Cardiac muscle cell (in vitro differentiated cells and primary cell): ENCODE data around the gene OBP2B. TPM values are rescaled to one million over a fixed set of nuclear protein-coding genes. Genes with fewer than 3 reads are reported as not detected.

Experiments
- DNase-seq, 2 donors: peaks; one replicate each; pipeline versions ENCODE4 v3.0.0 to v3.0.0-alpha.2; 2010 to 2017; ENCODE audit warnings: low read depth in 1 of 2, low spot score in 1 of 2
- H3K27ac ChIP-seq: fragments of 200-600 bp; sonication (generic); 2 replicates; pipeline ENCODE4 v1.5.1; 2016
- H3K27me3 ChIP-seq: fragments of 200-600 bp; sonication (generic); 2 replicates; pipeline ENCODE4 v1.6.0; 2016; ENCODE audit warnings: control low read depth
- H3K36me3 ChIP-seq: fragments of 200-600 bp; sonication (generic); 2 replicates; pipeline ENCODE4 v1.5.1; 2016; ENCODE audit warnings: control low read depth
- H3K4me1 ChIP-seq: fragments of 200-600 bp; sonication (generic); 2 replicates; pipeline ENCODE4 v1.8.1; 2017; ENCODE audit warnings: low read depth, mild to moderate bottlenecking, mixed run types
- H3K4me3 ChIP-seq: fragments of 200-600 bp; sonication (generic); 2 replicates; pipeline ENCODE4 v1.5.1; 2016; ENCODE audit warnings: mild to moderate bottlenecking
- H3K9me3 ChIP-seq: fragments of 200-600 bp; sonication (generic); 2 replicates; pipeline ENCODE4 v1.5.1; 2017; ENCODE audit warnings: low read depth, mild to moderate bottlenecking, control low read depth
- polyA plus RNA-seq: library from polyadenylated mRNA; unstranded; fragments of >200 nt; fragmentation: Nextera tagmentation; extraction: Ambion mirVana; gene quantifications from 2 replicates; pipeline ENCODE4 v1.2.1, GENCODE V29; 2016
- total RNA-seq: library from RNA; depleted of rRNA; stranded (reverse); fragments of >200 nt; gene quantifications from 2 replicates; pipeline ENCODE4 v1.2.3, GENCODE V29; 2016
- TF ChIP-seq, protein P1 (sequence below): IDR thresholded peaks from 2 replicates; pipeline ENCODE4 v1.5.1; 2012; ENCODE audit warnings: low read depth, mild to moderate bottlenecking, low read length

Gene OBP2B
- total and polyA plus RNA-seq, 2 experiments from 2014 or later: 0.35 TPM; not detected in 1

DNA sequence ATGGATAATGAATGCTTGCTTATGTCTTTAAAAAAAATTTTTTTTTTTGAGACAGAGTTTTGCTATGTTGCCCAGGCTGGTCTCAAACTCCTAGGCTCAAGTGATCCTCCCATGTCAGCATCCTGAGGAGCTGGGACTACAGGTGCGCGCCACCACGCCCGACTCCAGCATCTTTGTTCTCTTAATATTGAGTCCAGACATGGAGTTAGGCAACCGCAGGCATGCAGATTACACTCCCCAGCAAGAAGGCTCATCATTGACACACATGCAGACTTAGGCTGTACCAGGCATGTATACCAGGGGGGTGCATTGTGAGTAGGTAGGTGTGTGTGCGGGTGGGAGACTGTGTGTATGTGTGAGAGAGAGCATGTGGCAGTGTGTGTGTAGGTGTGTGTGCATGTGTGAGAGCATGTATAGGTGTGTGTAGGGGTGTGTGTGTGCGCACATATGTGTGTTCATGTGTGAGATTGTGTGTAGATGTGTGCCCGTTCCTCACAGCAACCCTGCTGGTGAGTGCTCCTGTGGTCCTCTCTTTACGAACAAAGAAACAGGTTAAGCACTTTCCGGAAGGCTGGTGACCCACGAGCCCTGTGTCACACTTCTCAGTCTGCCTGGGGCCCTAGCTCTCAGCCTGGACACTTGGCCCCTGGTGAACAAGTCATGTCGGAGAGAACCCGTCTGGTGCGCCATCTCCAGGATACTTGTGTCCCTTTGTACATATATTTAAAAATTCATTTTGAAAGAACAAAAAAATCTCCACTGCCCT is 6.2 kb downstream of the OBP2B start:
- TF ChIP-seq, protein P1, sequence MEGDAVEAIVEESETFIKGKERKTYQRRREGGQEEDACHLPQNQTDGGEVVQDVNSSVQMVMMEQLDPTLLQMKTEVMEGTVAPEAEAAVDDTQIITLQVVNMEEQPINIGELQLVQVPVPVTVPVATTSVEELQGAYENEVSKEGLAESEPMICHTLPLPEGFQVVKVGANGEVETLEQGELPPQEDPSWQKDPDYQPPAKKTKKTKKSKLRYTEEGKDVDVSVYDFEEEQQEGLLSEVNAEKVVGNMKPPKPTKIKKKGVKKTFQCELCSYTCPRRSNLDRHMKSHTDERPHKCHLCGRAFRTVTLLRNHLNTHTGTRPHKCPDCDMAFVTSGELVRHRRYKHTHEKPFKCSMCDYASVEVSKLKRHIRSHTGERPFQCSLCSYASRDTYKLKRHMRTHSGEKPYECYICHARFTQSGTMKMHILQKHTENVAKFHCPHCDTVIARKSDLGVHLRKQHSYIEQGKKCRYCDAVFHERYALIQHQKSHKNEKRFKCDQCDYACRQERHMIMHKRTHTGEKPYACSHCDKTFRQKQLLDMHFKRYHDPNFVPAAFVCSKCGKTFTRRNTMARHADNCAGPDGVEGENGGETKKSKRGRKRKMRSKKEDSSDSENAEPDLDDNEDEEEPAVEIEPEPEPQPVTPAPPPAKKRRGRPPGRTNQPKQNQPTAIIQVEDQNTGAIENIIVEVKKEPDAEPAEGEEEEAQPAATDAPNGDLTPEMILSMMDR: no peak
- Histone ChIP-seq H3K27ac (no peak overlapping the region), H3K4me1 (no peaks in the 10 kb centered on the region), H3K36me3 (no peaks in the 10 kb centered on the region), H3K9me3 (no peaks in the 10 kb centered on the region), H3K27me3 (peaks cover 34% of the 10 kb centered on the region), H3K4me3 (no peak overlapping the region)
- DNase-seq: no peak

GRCh38 chr9:133202145-133202513 is 6.9 kb downstream of the OBP2B start:
- H3K9me3 ChIP-seq: no peaks in the 10 kb centered on the region
- no peak for DNase-seq
- peaks cover 35% of the 10 kb centered on the region for H3K27me3 ChIP-seq
- H3K27ac ChIP-seq: no peak overlapping the region
- no peak overlapping the region for H3K4me3 ChIP-seq
- TF ChIP-seq, protein P1: no peak
- no peaks in the 10 kb centered on the region for H3K4me1 ChIP-seq
- H3K36me3 ChIP-seq: no peaks in the 10 kb centered on the region

DNA sequence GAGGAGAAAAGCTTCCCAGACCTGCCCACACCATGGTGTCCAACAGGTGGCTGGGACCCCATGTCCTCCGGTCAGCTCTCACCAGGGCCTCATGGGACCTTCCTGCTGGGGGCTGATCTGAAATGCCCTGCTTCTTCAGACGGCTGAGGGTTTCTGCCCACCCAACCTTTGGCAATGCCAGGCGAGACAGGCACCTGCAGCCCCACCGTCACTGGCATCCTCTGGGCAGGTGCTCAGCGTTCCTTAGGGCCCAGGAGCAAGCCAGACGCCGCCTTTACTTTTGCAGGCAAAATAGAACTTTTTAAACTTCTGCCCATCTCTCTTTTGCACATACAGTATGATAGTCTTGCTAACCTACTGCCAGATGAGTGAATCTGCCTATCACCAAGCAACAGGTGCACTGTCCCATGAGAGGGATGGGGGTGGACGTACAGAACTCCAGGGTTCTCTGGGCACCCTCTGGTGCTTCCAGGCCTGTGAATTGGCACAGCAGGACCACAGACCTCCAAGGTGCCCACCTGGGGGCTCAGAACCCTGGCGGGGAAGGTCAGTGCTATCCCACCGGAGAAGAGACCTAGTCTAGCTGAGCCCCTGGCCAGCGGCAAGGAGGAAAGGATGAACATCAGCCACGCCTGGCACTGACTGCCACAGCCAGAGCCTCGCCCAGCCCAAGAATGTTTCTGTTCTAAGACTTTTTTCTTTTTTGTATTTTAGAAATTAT is 7.5 kb downstream of the OBP2B start:
- no peak overlapping the region for H3K27ac ChIP-seq
- H3K4me1 ChIP-seq: no peaks in the 10 kb centered on the region
- no peak for DNase-seq
- no peaks in the 10 kb centered on the region for H3K36me3 ChIP-seq
- H3K27me3 ChIP-seq: peaks cover 38% of the 10 kb centered on the region
- no peaks in the 10 kb centered on the region for H3K9me3 ChIP-seq
- TF ChIP-seq, protein P1: no peak
- H3K4me3 ChIP-seq: no peak overlapping the region

GRCh38 chr9:133200631-133201030 is 8.4 kb downstream of the OBP2B start:
- Histone ChIP-seq H3K27ac (no peak overlapping the region), H3K27me3 (peaks cover 38% of the 10 kb centered on the region), H3K9me3 (no peaks in the 10 kb centered on the region), H3K4me3 (no peak overlapping the region), H3K4me1 (no peaks in the 10 kb centered on the region), H3K36me3 (no peaks in the 10 kb centered on the region)
- TF ChIP-seq, protein P1: no peak
- no peak for DNase-seq

DNA sequence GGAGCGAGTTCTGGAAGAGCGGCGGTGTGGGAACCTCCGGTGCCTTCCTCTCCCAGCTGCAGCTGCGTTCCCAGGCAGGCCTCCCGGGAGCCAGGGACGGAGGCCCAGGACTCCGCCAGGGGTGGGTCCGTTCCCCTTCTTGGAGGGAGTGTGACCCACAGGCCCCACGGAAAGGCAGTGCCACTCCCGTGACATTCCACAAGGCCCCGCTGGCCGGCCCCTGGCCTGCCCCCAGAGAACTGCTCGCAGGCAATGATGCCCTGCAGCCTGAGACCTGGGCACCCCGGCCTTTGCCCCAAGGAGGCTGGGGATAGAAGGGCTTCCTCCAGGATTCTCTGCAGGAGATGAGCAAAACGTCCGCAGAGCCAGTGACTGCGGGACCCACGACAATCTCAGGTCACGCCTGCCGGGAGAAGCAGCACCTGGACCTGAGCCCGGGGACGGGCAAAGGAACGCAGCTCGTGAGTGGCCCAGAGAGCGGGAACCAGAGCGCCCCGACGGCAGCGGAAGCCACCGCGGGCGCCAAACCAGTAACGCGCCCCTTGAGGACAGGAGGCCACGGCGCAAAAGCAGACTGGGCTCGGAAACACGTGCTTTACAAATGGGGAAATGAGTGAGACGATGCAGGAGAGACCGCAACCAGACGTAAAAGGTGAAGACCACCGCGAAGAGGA is 9.3 kb downstream of the OBP2B start:
- Histone ChIP-seq H3K36me3 (no peaks in the 10 kb centered on the region), H3K27me3 (peaks cover 38% of the 10 kb centered on the region), H3K27ac (no peak overlapping the region), H3K4me1 (no peaks in the 10 kb centered on the region), H3K4me3 (no peak overlapping the region), H3K9me3 (no peaks in the 10 kb centered on the region)
- TF ChIP-seq, protein P1: no peak
- no peak for DNase-seq
